T-helper 1 cell treated with Interleukin-12 subunit alpha and Interleukin-12 subunit beta and Interleukin-4 antibody, amounts not matched to agents 30 ng/mL and 1 ng/mL, for 36 hours (primary cell): ENCODE measurements around the gene S100A7. TPM values are rescaled to one million over a fixed set of nuclear protein-coding genes. Genes with fewer than 3 reads are reported as not detected.
"Not testable (repeated sequence)": the region's sequence is repeated elsewhere in the genome, so short reads cannot be mapped to it uniquely, and the experiment has no call there.

Experiments used
- intact Hi-C: fragments of 100-400 bp; cut with micrococcal nuclease; formaldehyde crosslinking; loops from one replicate; pipeline ENCODE4 v1.15.1; 2024
- total RNA-seq: library from RNA; stranded (reverse); gene quantifications from 2 replicates; pipeline ENCODE4 v1.2.3, GENCODE V29; 2022

The S100A7 gene
- total RNA-seq, 1 donor from 2014 or later: not detected

- intact Hi-C loops: no loop called here
These were observed 28.5 kb downstream of the S100A7 start for GRCh38 chr1:153431928-153432327.

DNA sequence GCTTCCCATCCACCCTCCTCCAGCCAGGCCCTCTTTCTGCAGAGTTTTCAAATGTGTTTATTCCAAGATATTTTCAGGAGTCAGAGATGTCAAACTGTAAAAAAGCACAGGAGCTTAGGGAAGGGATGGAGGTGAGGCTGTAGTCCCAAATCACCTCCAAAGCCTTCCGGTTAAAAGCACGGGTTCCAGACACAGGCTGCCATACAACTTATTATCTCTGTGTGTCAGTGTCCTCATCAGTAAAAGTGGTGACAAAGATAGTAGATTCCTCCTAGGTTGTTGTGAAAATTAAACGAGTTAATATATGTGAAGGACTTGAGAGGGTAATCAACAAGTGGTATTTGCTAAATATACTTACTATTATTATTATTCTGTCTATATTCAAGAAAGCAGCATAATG, 29.0 kb downstream of the S100A7 start:
- intact Hi-C loops: no loop called here

DNA sequence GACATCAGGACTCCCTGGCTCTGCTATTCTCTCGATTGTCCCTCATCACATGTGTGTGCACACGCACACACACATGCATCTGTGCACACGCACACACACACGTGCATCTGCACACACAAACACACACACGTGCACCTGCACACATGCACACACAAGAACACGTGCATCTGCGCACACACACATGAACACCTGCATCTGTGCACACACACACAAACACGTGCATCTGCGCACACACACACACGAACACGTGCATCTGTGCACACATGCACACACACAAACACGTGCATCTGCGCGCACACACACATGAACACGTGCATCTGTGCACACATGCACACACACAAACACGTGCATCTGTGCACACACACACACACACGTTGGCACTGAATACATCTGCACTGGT, 29.4 kb downstream of the S100A7 start:
- intact Hi-C loops: no loop called here

DNA sequence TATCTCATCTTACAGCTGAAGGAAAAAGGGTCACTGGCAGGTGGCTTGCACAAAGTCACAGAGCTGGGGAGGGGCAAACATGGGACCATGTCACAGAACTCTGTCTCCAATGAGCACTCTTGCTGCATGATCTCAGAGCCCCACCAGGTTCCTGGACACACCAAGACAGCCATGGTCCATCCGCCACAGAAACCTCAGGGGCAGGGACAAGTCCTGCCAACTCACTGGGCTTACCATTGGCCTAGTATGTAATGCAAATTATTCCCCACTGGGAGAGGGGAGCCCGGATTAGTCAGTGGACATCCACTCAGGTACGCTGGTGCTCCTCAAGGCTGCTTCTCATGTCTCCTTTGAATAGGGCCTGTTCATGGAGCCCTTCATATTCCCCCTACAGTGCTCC, 29.9 kb downstream of the S100A7 start:
- intact Hi-C loops: no loop called here

DNA sequence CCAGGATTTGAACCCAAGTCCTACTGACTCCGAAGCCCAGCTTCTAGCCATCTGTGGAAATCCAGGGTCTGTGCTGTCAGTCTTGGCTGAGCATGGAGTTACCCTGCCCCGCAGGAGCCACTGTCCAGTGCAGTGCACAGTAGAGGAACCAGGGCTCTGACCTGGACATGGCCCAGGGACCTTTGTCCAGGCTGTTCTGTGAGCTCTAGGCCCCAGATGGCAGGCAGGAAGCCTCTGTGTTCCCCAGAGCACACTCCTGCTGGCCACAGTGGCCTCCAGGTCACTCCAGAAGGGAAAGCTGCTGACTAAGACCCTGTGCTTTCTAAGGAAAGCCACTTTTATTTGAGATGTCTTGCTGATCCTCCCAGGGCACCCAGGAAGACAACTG, 30.3 kb downstream of the S100A7 start:
- intact Hi-C loops: no loop called here

GRCh38 chr1:153429266-153430165, 30.9 kb downstream of the S100A7 start:
- intact Hi-C loops: no loop called here

- intact Hi-C loops: no loop called here
These were observed 31.7 kb downstream of the S100A7 start for GRCh38 chr1:153428791-153429190.

GRCh38 chr1:153428073-153428638, 32.3 kb downstream of the S100A7 start:
- intact Hi-C loops: no loop called here

DNA sequence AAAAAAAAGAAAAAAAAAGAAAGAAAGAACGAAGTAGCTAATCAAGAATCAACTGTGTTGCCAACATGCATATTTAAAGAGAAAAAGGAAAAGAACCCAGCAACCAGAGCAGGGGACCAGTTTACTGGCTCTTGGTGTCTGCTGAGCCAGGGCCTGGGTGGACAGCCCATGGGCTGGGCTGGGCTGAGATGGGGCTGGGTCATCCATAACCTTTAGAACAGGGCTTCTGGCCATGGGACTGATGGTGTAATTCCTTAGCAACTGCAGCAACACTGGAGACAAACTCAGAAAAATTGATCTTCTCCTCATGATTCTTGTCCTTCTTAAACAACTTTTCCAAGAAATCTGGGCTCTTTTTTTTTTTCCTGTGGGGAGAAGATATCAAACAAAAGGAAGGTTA, 33.6 kb downstream of the S100A7 start:
- intact Hi-C loops: no loop called here

DNA sequence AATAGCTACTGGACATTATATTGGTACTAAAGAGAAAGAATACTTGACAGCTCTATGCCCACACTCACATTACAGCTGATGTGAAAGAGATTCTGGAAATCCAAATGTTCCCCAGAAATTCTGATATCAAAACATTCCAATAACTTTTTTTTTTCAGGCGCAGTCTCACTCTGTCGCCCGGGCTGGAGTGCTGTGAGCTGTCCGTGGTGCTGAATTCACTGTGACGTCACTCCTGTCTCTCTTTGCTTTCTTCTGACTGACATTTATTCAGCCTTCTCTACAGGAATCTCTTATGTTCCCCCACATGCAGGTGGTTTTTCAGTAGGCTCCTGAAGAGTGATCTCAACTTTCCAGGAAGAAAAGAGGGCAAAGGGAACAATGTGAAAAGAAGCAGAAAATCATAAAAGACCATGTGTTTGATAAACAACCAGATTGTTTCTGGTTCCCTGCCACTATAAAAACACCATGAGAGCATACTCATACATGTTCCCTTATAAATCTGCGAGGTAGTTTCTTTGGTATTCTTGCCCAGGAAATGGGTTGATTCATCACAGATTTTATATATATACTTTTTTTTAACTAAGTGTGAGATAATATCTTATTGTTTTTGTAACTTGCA, 37.9 kb downstream of the S100A7 start:
- intact Hi-C loops: loop anchor here (1.0 kb wide), 1 partner anchor 30 kb away; no protein-coding TSS in a partner anchor

GRCh38 chr1:153420306-153420705, 40.1 kb downstream of the S100A7 start:
- intact Hi-C loops: no loop called here

DNA sequence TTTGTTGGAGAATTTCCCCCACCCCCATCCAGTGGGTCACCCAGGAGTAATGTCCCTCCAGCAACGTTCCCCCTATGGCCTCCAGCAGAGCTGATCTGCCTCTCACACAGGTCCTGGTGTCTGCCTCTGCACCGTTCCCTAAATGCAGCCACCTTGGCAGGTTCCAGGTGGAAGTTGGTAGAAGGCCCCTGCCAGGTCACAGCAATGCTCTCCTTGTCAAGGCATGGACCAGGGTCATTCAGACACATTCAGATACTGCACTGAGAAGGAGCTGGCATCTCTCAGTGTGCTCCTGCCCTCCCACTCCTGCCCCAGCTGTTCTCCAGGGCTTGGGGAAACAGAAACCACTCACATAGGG, 41.0 kb downstream of the S100A7 start:
- intact Hi-C loops: not testable (repeated sequence)

- intact Hi-C loops: not testable (repeated sequence)
These were observed 41.6 kb downstream of the S100A7 start for GRCh38 chr1:153418758-153419435.

GRCh38 chr1:153417136-153417888, 43.1 kb downstream of the S100A7 start:
- intact Hi-C loops: no loop called here

DNA sequence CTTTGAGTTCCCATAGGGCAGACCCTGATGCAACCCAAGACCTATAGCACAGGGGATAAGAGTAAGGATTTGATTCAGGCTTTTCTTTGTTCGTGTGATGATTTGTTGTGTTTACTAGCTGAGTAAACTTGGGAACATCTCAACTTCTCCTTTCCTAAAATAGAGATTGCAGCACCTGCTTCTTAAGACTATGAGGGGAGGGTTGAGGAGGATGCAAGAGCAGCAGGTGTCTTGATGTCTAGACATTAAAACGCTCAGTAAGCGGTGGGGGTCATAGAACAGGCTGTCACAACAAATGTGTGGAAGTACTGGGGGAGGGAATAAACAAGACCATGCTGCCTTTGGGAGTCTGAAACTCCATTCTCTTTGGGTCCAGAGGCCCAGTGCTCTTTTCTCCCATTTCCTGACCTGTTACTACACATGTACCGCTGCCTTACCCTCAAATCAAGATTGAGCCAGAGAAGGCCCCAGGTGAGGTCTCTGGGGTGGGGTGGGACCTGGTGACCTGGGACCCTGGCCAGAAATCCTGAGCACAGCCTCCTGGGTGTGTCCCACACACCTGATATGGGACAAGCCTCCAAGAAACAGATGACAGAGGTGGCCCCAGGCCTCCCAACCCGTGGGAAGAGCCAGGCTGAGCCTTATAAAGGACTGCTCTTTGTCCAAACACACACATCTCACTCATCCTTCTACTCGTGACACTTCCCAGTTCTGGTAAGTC, 44.4 kb downstream of the S100A7 start, which contains the start of gene S100A7A:
TSS of gene S100A7A (plus strand) at position 671 of the 721 bp plus-strand sequence. CDS start 1,563 bp downstream, outside the sequence.
- intact Hi-C loops: no loop called here

GRCh38 chr1:153413961-153414360, 46.5 kb downstream of the S100A7 start:
- intact Hi-C loops: not testable (repeated sequence)
